HepG2 (cell line): ENCODE results near the gene ANKRD30A. TPM values are rescaled to one million over a fixed set of nuclear protein-coding genes. Genes with fewer than 3 reads are reported as not detected.

ENCODE experiments used
- CHD4 ChIP-seq: fragments of 200-600 bp; sonication (generic); IDR thresholded peaks from 2 replicates; pipeline ENCODE4 v1.7.0; 2017; ENCODE audit warnings: mild to moderate bottlenecking, low read length, borderline replicate concordance
- ESRRA ChIP-seq: sonication (generic); formaldehyde crosslinking; IDR thresholded peaks from 2 replicates; pipeline ENCODE4 v1.5.1; 2020; ENCODE audit warnings: mild to moderate bottlenecking, low read depth, missing genetic modification reagents
- EZH2 ChIP-seq: conservative IDR thresholded peaks from 2 replicates; pipeline ENCODE4 v1.6.1; 2012; ENCODE audit warnings: mild to moderate bottlenecking, low read depth, low read length, moderate library complexity
- GATA4 ChIP-seq: sonication (generic); IDR thresholded peaks from 2 replicates; pipeline ENCODE4 v1.6.1; 2016; ENCODE audit warnings: antibody characterized with exemption, low read depth, borderline replicate concordance
- IRF9 ChIP-seq: sonication (generic); formaldehyde crosslinking; IDR thresholded peaks from 2 replicates; pipeline ENCODE4 v1.8.0; 2022; ENCODE audit warnings: missing genetic modification reagents, mild to moderate bottlenecking, borderline replicate concordance
- KDM3A ChIP-seq: IDR thresholded peaks from 2 replicates; pipeline ENCODE4 v1.6.1; 2018; ENCODE audit warnings: low read depth, missing compliant biosample characterization
- NFATC3 ChIP-seq: sonication (generic); formaldehyde crosslinking; IDR thresholded peaks from 2 replicates; pipeline ENCODE4 v1.5.1; 2020; ENCODE audit warnings: mild to moderate bottlenecking, missing genetic modification reagents
- ZNF547 ChIP-seq: sonication (generic); formaldehyde crosslinking; IDR thresholded peaks from 2 replicates; pipeline ENCODE4 v1.5.1; 2020; ENCODE audit warnings: mild to moderate bottlenecking, missing genetic modification reagents
- polyA plus RNA-seq, 8 experiments: library from polyadenylated mRNA; depleted of rRNA in 3 of 8; stranded (reverse) in 7 of 8; unstranded in 1 of 8; fragments of >200 nt; fragmentation: Illumina TruSeq in 4 of 8; extraction: Trizol in 4 of 8; gene quantifications; 2 replicates each; pipeline versions ENCODE4 v1.2.1 to v1.2.3, GENCODE V29; 2011 to 2016; ENCODE audit warnings: low read depth in 4 of 8, missing spikeins in 1 of 8, mixed read lengths in 1 of 8; ENCODE audit not compliant: insufficient read depth in 1 of 8
- total RNA-seq, 5 experiments: library from RNA; depleted of rRNA; stranded (reverse); fragments of >200 nt; fragmentation: Illumina TruSeq; extraction: Trizol; gene quantifications; 2 replicates each; pipeline ENCODE4 v1.2.3, GENCODE V29; 2016; ENCODE audit warnings: low read depth in 1 of 5
- TF ChIP-seq, protein P1 (sequence below): sonication (generic); formaldehyde crosslinking; IDR thresholded peaks from 2 replicates; pipeline ENCODE4 v1.4.0; 2020; ENCODE audit warnings: missing genetic modification reagents, borderline replicate concordance

Gene ANKRD30A
- total and polyA plus RNA-seq, 2 of the 13 experiments (the other 11 are each of a cell fraction or from before 2014, with no cell fraction given): not detected

DNA sequence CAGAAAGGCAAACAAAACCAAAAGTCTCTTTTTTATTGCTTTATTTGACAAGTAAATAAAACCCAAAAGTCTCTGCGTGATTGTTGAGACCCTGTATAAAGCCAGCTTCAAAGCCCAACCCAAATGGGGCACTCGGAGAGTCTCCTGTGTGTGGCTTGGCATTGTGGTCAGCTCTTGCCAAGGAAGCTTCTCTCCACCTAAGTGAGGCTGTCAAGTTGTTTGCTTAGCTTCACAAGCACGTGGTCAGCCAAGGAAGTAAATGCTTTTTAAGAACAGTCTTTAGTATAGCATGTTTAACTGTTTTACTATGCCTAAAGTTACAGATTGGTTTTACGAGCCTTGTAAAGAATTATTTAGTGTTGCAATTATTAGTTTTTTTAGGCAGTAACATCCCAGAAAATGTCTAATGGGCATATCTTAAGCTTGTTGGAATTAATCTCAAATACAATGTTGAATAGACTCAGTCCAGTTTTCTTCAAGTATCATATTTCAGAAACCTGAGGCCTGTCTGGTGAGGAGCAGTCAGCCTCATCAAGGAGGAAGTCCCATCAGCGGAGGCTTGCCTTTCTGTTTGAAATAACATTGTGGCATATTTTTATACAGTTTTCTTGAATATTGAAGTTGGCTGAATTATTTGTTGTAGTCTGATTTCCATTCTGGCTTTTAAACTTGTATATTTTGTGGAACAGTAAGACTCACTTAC is 144.3 kb downstream of the ANKRD30A start (continued):
- TF ChIP-seq, protein P1, sequence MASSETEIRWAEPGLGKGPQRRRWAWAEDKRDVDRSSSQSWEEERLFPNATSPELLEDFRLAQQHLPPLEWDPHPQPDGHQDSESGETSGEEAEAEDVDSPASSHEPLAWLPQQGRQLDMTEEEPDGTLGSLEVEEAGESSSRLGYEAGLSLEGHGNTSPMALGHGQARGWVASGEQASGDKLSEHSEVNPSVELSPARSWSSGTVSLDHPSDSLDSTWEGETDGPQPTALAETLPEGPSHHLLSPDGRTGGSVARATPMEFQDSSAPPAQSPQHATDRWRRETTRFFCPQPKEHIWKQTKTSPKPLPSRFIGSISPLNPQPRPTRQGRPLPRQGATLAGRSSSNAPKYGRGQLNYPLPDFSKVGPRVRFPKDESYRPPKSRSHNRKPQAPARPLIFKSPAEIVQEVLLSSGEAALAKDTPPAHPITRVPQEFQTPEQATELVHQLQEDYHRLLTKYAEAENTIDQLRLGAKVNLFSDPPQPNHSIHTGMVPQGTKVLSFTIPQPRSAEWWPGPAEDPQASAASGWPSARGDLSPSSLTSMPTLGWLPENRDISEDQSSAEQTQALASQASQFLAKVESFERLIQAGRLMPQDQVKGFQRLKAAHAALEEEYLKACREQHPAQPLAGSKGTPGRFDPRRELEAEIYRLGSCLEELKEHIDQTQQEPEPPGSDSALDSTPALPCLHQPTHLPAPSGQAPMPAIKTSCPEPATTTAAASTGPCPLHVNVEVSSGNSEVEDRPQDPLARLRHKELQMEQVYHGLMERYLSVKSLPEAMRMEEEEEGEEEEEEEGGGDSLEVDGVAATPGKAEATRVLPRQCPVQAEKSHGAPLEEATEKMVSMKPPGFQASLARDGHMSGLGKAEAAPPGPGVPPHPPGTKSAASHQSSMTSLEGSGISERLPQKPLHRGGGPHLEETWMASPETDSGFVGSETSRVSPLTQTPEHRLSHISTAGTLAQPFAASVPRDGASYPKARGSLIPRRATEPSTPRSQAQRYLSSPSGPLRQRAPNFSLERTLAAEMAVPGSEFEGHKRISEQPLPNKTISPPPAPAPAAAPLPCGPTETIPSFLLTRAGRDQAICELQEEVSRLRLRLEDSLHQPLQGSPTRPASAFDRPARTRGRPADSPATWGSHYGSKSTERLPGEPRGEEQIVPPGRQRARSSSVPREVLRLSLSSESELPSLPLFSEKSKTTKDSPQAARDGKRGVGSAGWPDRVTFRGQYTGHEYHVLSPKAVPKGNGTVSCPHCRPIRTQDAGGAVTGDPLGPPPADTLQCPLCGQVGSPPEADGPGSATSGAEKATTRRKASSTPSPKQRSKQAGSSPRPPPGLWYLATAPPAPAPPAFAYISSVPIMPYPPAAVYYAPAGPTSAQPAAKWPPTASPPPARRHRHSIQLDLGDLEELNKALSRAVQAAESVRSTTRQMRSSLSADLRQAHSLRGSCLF (CRISPR knock-in tag): no peak
- TF ChIP-seq EZH2 (no peak), ZNF547 (no peak), GATA4 (no peak), IRF9 (CRISPR knock-in tag) (no peak), ESRRA (CRISPR knock-in tag) (no peak), KDM3A (CRISPR knock-in tag) (no peak), NFATC3 (no peak), CHD4 (no peak)
- TF ChIP-seq, all 625 proteins: peak for 0
